H9 (cell line): ENCODE data around the gene SLC22A15. TPM values are rescaled to one million over a fixed set of nuclear protein-coding genes. Genes with fewer than 3 reads are reported as not detected.

Experiments
- DNase-seq: peaks from one replicate; pipeline ENCODE4 v3.0.0-alpha.2; 2017
- H2AFZ ChIP-seq: one replicate; pipeline ENCODE4 v1.6.1; 2013; ENCODE audit warnings: mild to moderate bottlenecking, low read length, control low read depth, moderate library complexity
- H2AK5ac ChIP-seq: 2 replicates; pipeline ENCODE4 v1.6.1; 2013; ENCODE audit warnings: low read length, control low read depth, mixed read lengths; ENCODE audit not compliant: insufficient read length
- H2BK120ac ChIP-seq: one replicate; pipeline ENCODE4 v1.6.1; 2013; ENCODE audit warnings: low read depth, mild to moderate bottlenecking, low read length, control low read depth, inconsistent platforms; ENCODE audit not compliant: poor library complexity, severe bottlenecking
- H2BK12ac ChIP-seq: 2 replicates; pipeline ENCODE4 v1.6.1; 2013; ENCODE audit warnings: low read length, control low read depth, mixed read lengths, low read depth; ENCODE audit not compliant: insufficient read length
- H2BK15ac ChIP-seq: 2 replicates; pipeline ENCODE4 v1.6.1; 2013; ENCODE audit warnings: low read depth, low read length, control low read depth
- H2BK20ac ChIP-seq: one replicate; pipeline ENCODE4 v1.6.1; 2013; ENCODE audit warnings: low read depth, mild to moderate bottlenecking, low read length, control low read depth, inconsistent platforms; ENCODE audit not compliant: poor library complexity, severe bottlenecking
- H2BK5ac ChIP-seq: 2 replicates; pipeline ENCODE4 v1.6.1; 2013; ENCODE audit warnings: low read length, control low read depth, mixed read lengths; ENCODE audit not compliant: insufficient read length
- H3K14ac ChIP-seq: 2 replicates; pipeline ENCODE4 v1.6.1; 2013; ENCODE audit warnings: low read length, control low read depth; ENCODE audit not compliant: insufficient read depth
- H3K18ac ChIP-seq: 2 replicates; pipeline ENCODE4 v1.6.1; 2013; ENCODE audit warnings: low read depth, mild to moderate bottlenecking, mixed read lengths, low read length, control low read depth; ENCODE audit not compliant: insufficient read length
- H3K23ac ChIP-seq: 2 replicates; pipeline ENCODE4 v1.6.1; 2013; ENCODE audit warnings: low read length, control low read depth, mixed read lengths, low read depth; ENCODE audit not compliant: insufficient read length
- H3K23me2 ChIP-seq: 2 replicates; pipeline ENCODE4 v1.6.1; 2013; ENCODE audit warnings: low read depth, mild to moderate bottlenecking, mixed read lengths, low read length, control low read depth; ENCODE audit not compliant: insufficient read length, poor library complexity, severe bottlenecking
- H3K27ac ChIP-seq: 2 replicates; pipeline ENCODE4 v1.5.1; 2013; ENCODE audit warnings: low read length, control low read depth, mixed read lengths, low read depth; ENCODE audit not compliant: insufficient read length
- H3K27me3 ChIP-seq: 2 replicates; pipeline ENCODE4 v1.6.1; 2013; ENCODE audit warnings: low read length, control low read depth, inconsistent platforms; ENCODE audit not compliant: insufficient read depth
- H3K4ac ChIP-seq: 2 replicates; pipeline ENCODE4 v1.6.1; 2013; ENCODE audit warnings: low read depth, mild to moderate bottlenecking, control low read depth, inconsistent platforms, low read length, moderate library complexity
- H3K4me1 ChIP-seq: 2 replicates; pipeline ENCODE4 v1.6.1; 2013; ENCODE audit warnings: low read length, control low read depth, inconsistent platforms; ENCODE audit not compliant: insufficient read depth
- H3K4me2 ChIP-seq: 2 replicates; pipeline ENCODE4 v1.6.1; 2013; ENCODE audit warnings: low read length, control low read depth, mixed read lengths; ENCODE audit not compliant: insufficient read length, insufficient read depth
- H3K56ac ChIP-seq: 2 replicates; pipeline ENCODE4 v1.6.1; 2013; ENCODE audit warnings: low read depth, mild to moderate bottlenecking, mixed read lengths, low read length, control low read depth; ENCODE audit not compliant: insufficient read length
- H3K79me1 ChIP-seq: 2 replicates; pipeline ENCODE4 v1.6.1; 2013; ENCODE audit warnings: low read depth, mild to moderate bottlenecking, moderate library complexity, low read length, control low read depth, inconsistent platforms; ENCODE audit not compliant: insufficient read depth, poor library complexity, severe bottlenecking
- H3K79me2 ChIP-seq: 2 replicates; pipeline ENCODE4 v1.6.1; 2013; ENCODE audit warnings: low read length, control low read depth, inconsistent platforms; ENCODE audit not compliant: insufficient read depth
- H3K9ac ChIP-seq: 2 replicates; pipeline ENCODE4 v1.6.1; 2013; ENCODE audit warnings: low read length, control low read depth, mixed read lengths; ENCODE audit not compliant: insufficient read length; ENCODE audit errors: extremely low read depth
- H3K9me3 ChIP-seq: one replicate; pipeline ENCODE4 v1.6.1; 2013; ENCODE audit warnings: low read depth, low read length, inconsistent platforms; ENCODE audit not compliant: control insufficient read depth
- H3T11ph ChIP-seq: one replicate; pipeline ENCODE4 v1.6.1; 2013; ENCODE audit warnings: mild to moderate bottlenecking, low read length, control low read depth, inconsistent platforms
- H4K20me1 ChIP-seq: one replicate; pipeline ENCODE4 v1.6.1; 2013; ENCODE audit not compliant: control insufficient read depth, insufficient read length, insufficient read depth
- H4K5ac ChIP-seq: 2 replicates; pipeline ENCODE4 v1.6.1; 2013; ENCODE audit warnings: low read depth, mild to moderate bottlenecking, mixed read lengths, low read length, control low read depth; ENCODE audit not compliant: insufficient read length
- H4K8ac ChIP-seq: replicated peaks from 2 replicates; pipeline ENCODE4 v1.6.1; 2013; ENCODE audit warnings: low read length, control low read depth, mixed read lengths, low read depth; ENCODE audit not compliant: insufficient read length
- H4K91ac ChIP-seq: 2 replicates; pipeline ENCODE4 v1.6.1; 2013; ENCODE audit warnings: low read depth, mild to moderate bottlenecking, moderate library complexity, mixed read lengths, low read length, control low read depth; ENCODE audit not compliant: insufficient read length
- H3K27ac Mint-ChIP-seq, 3 experiments: 2 replicates in 2 of 3; 3 replicates in 1 of 3; pipeline ENCODE4 v1.8.0; 2020 to 2021; ENCODE audit warnings: mixed read lengths in 3 of 3, mild to moderate bottlenecking in 1 of 3, moderate library complexity in 1 of 3
- H3K27me3 Mint-ChIP-seq: 2 replicates; pipeline ENCODE4 v1.8.0; 2021; ENCODE audit warnings: low read depth, mild to moderate bottlenecking, moderate library complexity, mixed read lengths
- H3K36me3 Mint-ChIP-seq, 3 experiments: 2 replicates in 2 of 3; 3 replicates in 1 of 3; pipeline ENCODE4 v1.8.0; 2020 to 2021; ENCODE audit warnings: low read depth in 3 of 3, mixed read lengths in 3 of 3; ENCODE audit not compliant: insufficient read depth in 1 of 3
- H3K4me1 Mint-ChIP-seq, 2 experiments: 2 replicates each; pipeline ENCODE4 v1.8.0; 2020; ENCODE audit warnings: mixed read lengths in 2 of 2
- H3K4me3 Mint-ChIP-seq, 2 experiments: 2 replicates in 1 of 2; 3 replicates in 1 of 2; pipeline ENCODE4 v1.8.0; 2020 to 2021; ENCODE audit warnings: mild to moderate bottlenecking in 2 of 2, mixed read lengths in 2 of 2, moderate library complexity in 1 of 2
- H3K9me3 Mint-ChIP-seq, 2 experiments: 2 replicates in 1 of 2; 3 replicates in 1 of 2; pipeline ENCODE4 v1.8.0; 2020; ENCODE audit warnings: mild to moderate bottlenecking in 2 of 2, mixed read lengths in 2 of 2, moderate library complexity in 1 of 2
- WGBS: extraction: QIAGEN DNeasy Blood & Tissue Kit; methylation state at CpG from one replicate; pipeline ENCODE4 v1.1.7; 2013; ENCODE audit warnings: missing lambda C conversion rate, low lambda C conversion rate, mixed read lengths; ENCODE audit not compliant: insufficient read length; ENCODE audit errors: extremely low coverage; 5-methylcytosine and 5-hydroxymethylcytosine counted together
- total RNA-seq: library from RNA; stranded (reverse); gene quantifications from 2 replicates; pipeline ENCODE4 v1.2.1, GENCODE V29; 2021
- TF ChIP-seq, protein P1 (sequence below): fragments of 200-600 bp; sonication (generic); conservative IDR thresholded peaks from 3 replicates; pipeline ENCODE4 v1.8.0; 2021; ENCODE audit warnings: antibody characterized with exemption, mild to moderate bottlenecking

Gene SLC22A15
- total RNA-seq, 1 experiment from 2014 or later = 3.2 TPM

GRCh38 chr1:116038679-116039078, 62.4 kb downstream of the SLC22A15 start:
- no peak overlapping the region for H3T11ph ChIP-seq
- no peak overlapping the region for H4K91ac ChIP-seq
- H3K14ac ChIP-seq = no peak overlapping the region
- no peaks in the 10 kb centered on the region for H3K9me3 ChIP-seq
- no peaks in the 10 kb centered on the region for H4K20me1 ChIP-seq
- no peak overlapping the region for H4K5ac ChIP-seq
- no CpG with 5 or more reads among the region's 2 CpGs for WGBS
- Mint-ChIP-seq H3K27ac (no peak overlapping the region), H3K36me3 (peaks cover 0 to 4% (median 4%) of the 10 kb centered on the region in 3 experiments; a peak in 1 of 7 replicates), H3K9me3 (no peaks in the 10 kb centered on the region), H3K4me3 (no peak overlapping the region), H3K4me1 (peaks cover 0 to 7% of the 10 kb centered on the region in 2 experiments; a peak in 3 of 4 replicates), H3K27me3 (no peaks in the 10 kb centered on the region)
- no peak overlapping the region for H2AFZ ChIP-seq
- no peak for DNase-seq
- H2BK5ac ChIP-seq = no peak overlapping the region
- no peak overlapping the region for H3K4me2 ChIP-seq
- no peaks in the 10 kb centered on the region for H3K79me1 ChIP-seq
- H3K4me1 ChIP-seq = no peaks in the 10 kb centered on the region
- H3K9ac ChIP-seq = no peak overlapping the region
- H3K23me2 ChIP-seq = no peaks in the 10 kb centered on the region
- H2AK5ac ChIP-seq = no peak overlapping the region
- no peak overlapping the region for H2BK12ac ChIP-seq
- H2BK15ac ChIP-seq = no peak overlapping the region
- H3K27ac ChIP-seq = no peak overlapping the region
- no peak overlapping the region for H3K4ac ChIP-seq
- H3K79me2 ChIP-seq = no peaks in the 10 kb centered on the region
- TF ChIP-seq, protein P1, sequence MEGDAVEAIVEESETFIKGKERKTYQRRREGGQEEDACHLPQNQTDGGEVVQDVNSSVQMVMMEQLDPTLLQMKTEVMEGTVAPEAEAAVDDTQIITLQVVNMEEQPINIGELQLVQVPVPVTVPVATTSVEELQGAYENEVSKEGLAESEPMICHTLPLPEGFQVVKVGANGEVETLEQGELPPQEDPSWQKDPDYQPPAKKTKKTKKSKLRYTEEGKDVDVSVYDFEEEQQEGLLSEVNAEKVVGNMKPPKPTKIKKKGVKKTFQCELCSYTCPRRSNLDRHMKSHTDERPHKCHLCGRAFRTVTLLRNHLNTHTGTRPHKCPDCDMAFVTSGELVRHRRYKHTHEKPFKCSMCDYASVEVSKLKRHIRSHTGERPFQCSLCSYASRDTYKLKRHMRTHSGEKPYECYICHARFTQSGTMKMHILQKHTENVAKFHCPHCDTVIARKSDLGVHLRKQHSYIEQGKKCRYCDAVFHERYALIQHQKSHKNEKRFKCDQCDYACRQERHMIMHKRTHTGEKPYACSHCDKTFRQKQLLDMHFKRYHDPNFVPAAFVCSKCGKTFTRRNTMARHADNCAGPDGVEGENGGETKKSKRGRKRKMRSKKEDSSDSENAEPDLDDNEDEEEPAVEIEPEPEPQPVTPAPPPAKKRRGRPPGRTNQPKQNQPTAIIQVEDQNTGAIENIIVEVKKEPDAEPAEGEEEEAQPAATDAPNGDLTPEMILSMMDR = no peak
- H4K8ac ChIP-seq = no peak overlapping the region
- no peak overlapping the region for H3K18ac ChIP-seq
- no peak overlapping the region for H2BK20ac ChIP-seq
- H2BK120ac ChIP-seq = no peak overlapping the region
- H3K56ac ChIP-seq = no peak overlapping the region
- H3K23ac ChIP-seq = no peak overlapping the region
- no peaks in the 10 kb centered on the region for H3K27me3 ChIP-seq
